ENCODE measurements around the gene BRINP1. TPM values are rescaled to one million over a fixed set of nuclear protein-coding genes. Genes with fewer than 3 reads are reported as not detected.

BRINP1 gene
- total RNA-seq, 1 experiment from 2014 or later: 14.0 TPM

GRCh38 chr9:119148855-119149254 lies 220.4 kb downstream of the BRINP1 start:
- Histone ChIP-seq H3K27me3 (ENCODE audit: insufficient read depth, low read length) (no peaks in the 10 kb centered on the region; the same call in 1 of the 2 replicates), H3K18ac (ENCODE audit: insufficient read length, low read depth, low read length) (no peak overlapping the region), H4K91ac (ENCODE audit: insufficient read length, low read depth, low read length) (no peak overlapping the region), H3K4me1 (ENCODE audit: insufficient read depth, low read length) (peaks cover 3% of the 10 kb centered on the region; the same call in 1 of the 2 replicates), H2BK5ac (ENCODE audit: insufficient read length, low read length) (no peak overlapping the region), H3K27ac (ENCODE audit: insufficient read length, low read depth, low read length) (no peak overlapping the region), H3K79me2 (ENCODE audit: insufficient read depth, low read length) (no peaks in the 10 kb centered on the region), H3K14ac (ENCODE audit: insufficient read depth, low read length) (no peak overlapping the region), H3K56ac (ENCODE audit: insufficient read length, low read depth, low read length) (no peak overlapping the region), H3K79me1 (ENCODE audit: insufficient read depth, low read depth, low read length, poor library complexity, severe bottlenecking) (no peaks in the 10 kb centered on the region), H3K4me2 (ENCODE audit: insufficient read depth, insufficient read length, low read length) (no peak overlapping the region), H2AFZ (ENCODE audit: low read length) (no peak overlapping the region), H3T11ph (ENCODE audit: low read length) (no peak overlapping the region), H2BK12ac (ENCODE audit: insufficient read length, low read depth, low read length) (no peak overlapping the region), H3K23me2 (ENCODE audit: insufficient read length, low read depth, low read length, poor library complexity, severe bottlenecking) (no peaks in the 10 kb centered on the region), H4K8ac (replicated peaks; ENCODE audit: insufficient read length, low read depth, low read length) (no peak overlapping the region), H3K9me3 (ENCODE audit: control insufficient read depth, low read depth, low read length) (no peaks in the 10 kb centered on the region), H3K23ac (ENCODE audit: insufficient read length, low read depth, low read length) (no peak overlapping the region), H4K5ac (ENCODE audit: insufficient read length, low read depth, low read length) (no peak overlapping the region), H2AK5ac (ENCODE audit: insufficient read length, low read length) (no peak overlapping the region), H3K4ac (ENCODE audit: low read depth, low read length) (no peak overlapping the region), H3K9ac (ENCODE audit: extremely low read depth, insufficient read length, low read length) (no peak overlapping the region), H2BK20ac (ENCODE audit: low read depth, low read length, poor library complexity, severe bottlenecking) (no peak overlapping the region), H2BK15ac (ENCODE audit: low read depth, low read length) (no peak overlapping the region), H4K20me1 (ENCODE audit: control insufficient read depth, insufficient read depth, insufficient read length) (no peaks in the 10 kb centered on the region), H2BK120ac (ENCODE audit: low read depth, low read length, poor library complexity, severe bottlenecking) (no peak overlapping the region)
- no peak for DNase-seq
- Mint-ChIP-seq H3K4me1 (peaks cover 6 to 15% of the 10 kb centered on the region in 2 experiments), H3K9me3 (no peaks in the 10 kb centered on the region), H3K27ac (no peak overlapping the region), H3K4me3 (no peak overlapping the region), H3K36me3 (ENCODE audit: insufficient read depth in 1 of 3, low read depth in 3 of 3) (no peaks in the 10 kb centered on the region; a peak in 1 of 7 replicates), H3K27me3 (ENCODE audit: low read depth) (no peaks in the 10 kb centered on the region)
- no peak for TF ChIP-seq CTCF (conservative IDR thresholded peaks at IDR 0.05)
- WGBS (ENCODE audit: extremely low coverage, insufficient read length, low lambda C conversion rate): no CpG with 5 or more reads among the region's 4 CpGs

Data from H9 (cell line).